Midbrain (tissue), 1 donor: Measurements from ENCODE around the gene DGLUCY.
"Not testable (repeated sequence)": the region's sequence is repeated elsewhere in the genome, so short reads cannot be mapped to it uniquely, and the experiment has no call there.

Source experiments
- DNase-seq: peaks from one replicate; lab custom pipeline; 2025; lab: John Stamatoyannopoulos, UW

DGLUCY gene

DNA sequence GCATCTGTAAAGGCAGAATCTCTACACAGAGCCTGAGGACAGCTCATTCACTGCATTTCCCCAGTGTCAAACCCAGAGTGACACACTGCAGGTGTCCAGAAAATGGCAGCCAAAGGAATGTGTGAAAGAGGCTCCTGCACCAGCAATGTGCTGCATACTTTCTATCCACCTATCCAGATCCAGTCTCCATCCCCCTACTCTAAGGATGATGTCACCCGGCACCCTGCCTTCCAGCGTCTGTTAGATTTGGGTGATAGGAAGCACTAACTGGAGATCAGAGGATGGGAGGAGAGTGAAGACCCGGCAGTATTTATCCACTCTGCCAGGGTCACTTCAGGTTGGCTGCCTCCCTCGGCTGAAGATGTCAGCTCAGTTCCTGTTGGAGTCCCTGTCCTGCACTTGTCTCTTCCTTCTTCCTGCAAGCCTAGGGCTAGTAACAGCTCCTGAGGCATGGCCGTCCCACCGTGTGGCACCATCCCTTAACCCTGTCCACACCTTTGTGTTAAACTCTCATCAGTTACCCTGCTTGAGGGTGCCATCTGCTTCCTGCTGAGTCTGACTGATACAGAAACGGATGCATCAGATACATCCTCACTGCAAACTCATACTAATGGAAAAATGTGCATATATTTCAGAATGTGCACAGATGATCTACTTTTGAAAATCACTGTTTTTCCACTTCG lies 143.6 kb downstream of the DGLUCY start:
- no peak for DNase-seq

DNA sequence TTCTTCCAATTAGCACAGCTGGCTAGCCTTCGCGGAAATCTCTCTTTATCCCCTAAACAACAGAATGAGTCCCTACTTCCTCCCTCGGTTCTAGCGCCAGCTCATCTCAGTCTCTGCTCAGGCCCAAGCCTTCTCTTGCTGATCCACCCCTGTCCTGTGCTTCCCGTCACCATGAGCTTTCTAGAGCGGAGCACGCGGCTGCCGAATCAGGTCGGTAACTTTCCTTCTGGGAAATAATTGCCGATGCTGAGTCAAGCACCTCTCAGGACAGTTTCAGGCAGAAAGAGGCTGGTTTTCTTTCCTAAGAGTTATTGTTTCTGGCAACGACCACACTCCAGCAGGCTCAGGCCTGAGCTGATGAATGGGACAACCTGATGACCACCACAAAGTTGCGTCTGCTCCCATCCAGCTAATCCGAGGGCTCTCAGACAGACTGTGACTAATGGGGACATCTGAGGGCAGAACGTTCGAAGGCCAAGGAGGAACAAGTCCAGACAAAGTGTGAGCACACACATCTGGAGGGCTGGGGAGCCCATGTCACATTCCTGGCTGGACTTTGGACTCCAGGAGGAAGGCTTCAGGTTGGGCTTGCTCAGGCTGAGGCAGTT lies 144.2 kb downstream of the DGLUCY start:
- no peak for DNase-seq

GRCh38 chr14:91258876-91259275 lies 145.0 kb downstream of the DGLUCY start:
- DNase-seq, result no peak

DNA sequence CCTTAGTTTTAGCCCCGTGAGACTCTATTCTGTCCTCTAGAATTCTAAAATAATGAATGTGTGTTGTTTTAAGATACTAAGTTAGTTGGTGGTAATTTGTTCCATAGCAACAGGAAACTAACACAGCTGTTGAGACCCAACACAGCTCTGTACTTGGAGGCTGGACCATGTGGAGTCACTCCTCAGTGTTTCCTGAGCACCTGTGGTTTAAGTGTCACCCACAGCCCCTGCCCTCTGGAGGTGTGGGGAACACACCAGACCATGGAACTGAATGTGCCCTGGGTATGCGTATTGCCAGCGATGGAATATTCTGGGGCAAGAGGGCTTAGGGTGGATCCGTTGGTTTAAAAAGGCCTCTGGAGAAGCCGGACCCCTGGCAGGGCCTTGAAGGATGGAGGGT lies 147.2 kb downstream of the DGLUCY start:
- no peak for DNase-seq

- no peak for DNase-seq
These were observed 148.2 kb downstream of the DGLUCY start for GRCh38 chr14:91261986-91262549.

DNA sequence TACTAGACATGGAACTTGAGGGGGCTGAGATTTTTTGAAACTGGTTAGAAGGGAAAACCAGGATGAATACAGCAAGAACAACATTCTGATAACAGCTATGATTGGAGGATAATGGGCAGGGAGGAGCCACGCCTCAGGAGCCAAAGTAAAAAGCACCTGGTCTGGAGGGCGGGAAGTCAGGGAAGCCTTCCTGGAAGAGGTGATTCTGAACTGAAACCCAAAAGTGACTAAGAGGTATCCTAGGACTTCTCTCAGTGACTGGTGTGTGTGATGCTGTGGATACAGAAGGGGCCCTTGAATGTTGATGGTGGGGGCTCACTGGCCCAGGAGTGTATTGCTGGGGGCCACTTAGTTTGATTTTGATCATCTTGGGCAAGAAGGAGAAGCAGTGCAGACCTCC lies 149.5 kb downstream of the DGLUCY start:
- DNase-seq, result no peak

DNA sequence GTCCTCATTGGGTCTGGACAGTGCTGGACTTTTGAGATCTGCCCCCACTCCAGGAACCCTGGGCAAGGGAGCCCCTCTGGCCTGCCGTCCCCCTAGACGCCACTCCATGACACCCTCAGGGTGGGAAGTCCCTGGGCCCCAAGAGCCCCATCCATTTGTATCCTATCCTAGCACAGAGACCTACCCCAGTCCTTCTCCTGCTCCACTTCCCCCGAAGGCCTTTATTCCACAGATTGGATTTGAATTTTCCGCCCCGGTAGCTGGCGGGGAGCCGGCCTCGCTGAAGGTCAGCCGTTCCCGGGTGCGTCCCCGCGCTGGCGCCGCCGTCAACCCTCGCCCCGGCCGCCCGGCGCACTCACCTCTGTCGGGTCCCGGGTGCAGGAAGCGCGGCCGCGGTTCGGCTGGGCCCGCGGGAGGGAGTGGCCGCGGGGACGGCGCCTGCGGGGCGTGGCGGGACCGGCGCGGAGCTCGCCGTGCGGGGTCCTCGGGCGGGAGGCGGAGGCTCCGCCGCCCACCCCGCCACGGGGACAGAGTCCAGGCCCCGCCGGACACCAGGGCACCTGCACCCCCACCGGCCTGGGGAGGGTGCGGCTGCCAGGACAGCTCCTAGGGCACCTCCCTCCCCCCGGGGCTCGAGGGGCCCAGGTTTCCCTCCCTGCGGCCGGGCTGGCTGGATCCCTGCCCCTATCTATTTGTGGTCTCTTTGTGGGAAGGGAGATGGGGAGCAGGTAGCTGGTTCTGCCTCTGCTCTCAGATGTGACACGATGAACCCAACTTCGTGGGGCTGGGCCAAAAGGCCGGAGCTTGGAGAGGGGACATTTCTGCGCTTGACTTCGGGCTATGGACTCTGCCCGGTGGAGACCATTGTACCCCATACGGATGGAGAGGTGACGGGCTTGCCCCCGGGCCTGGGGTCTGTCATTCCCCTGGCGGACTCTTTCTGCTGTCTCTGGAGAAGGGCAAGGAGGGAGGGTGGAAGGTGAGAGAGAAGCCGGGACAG lies 150.6 kb downstream of the DGLUCY start:
- no peak for DNase-seq

DNA sequence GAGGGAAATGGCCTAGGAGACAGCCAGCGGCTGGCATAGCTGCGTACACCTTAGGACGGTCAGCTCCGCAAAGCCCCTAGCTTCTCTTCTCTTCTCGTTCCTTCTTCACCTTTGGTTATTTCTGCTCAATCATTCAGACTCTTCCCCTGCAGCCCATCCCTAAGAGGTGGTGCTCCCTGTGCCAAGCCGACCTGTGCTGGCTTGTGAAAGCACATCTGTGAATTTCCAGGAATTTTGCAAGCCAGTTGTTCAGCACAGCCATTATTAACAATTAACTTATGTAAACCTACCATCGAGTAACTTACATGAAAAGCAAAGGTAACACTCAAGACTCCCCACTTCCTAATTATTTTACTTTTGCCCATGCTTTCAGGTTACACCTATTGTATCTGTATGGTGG lies 151.5 kb downstream of the DGLUCY start:
- no peak for DNase-seq

- not testable (repeated sequence) for DNase-seq
These were observed 152.4 kb downstream of the DGLUCY start for GRCh38 chr14:91266276-91266675.

DNA sequence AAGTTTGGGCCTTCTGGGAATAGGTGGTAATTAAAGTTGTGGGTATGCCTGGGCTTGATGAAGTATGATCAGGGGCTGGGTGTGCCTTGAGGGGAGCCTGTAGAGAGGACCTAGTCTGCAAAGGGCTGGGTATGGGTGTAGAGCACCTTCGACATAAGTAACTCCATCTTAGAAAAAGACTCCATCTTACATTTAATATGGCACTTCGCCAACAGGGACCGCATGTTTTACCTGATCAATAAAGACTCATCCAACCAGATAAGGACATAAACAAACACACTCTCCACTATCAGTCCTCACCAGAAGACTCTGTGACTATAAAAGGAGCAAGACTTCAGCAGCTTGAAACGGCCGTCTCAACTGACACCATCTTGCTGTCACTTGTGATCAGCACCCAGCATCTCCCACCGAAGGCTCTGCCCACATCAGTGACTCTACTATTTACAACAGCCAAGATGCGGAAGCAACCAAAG lies 154.1 kb downstream of the DGLUCY start:
- no peak for DNase-seq

GRCh38 chr14:91269076-91269991 lies 155.5 kb downstream of the DGLUCY start:
- DNase-seq, result peak; percentile 33

GRCh38 chr14:91270188-91270587 lies 156.3 kb downstream of the DGLUCY start:
- no peak for DNase-seq

- DNase-seq, result no peak
These were observed 156.7 kb downstream of the DGLUCY start for GRCh38 chr14:91270619-91271018.

DNA sequence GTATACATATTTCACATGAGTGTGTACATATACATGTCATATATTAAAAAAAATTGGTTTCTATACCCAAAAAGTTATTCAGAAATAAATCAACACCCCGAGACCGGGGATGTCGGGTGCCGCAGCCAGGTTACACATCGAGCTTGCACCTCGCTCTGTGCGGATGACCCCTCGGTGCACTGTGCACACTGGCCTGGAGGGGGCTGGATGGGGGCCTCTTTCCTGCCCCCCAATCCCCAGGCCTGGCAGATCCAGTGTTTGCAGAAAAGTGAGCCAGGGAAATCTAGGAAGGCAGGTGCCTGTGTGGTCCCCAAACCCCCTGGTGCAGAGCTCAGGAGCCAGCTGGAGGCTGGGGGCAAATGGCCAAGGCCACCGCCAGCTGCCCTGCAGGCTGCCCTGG lies 157.8 kb downstream of the DGLUCY start:
- no peak for DNase-seq

- DNase-seq, result no peak
These were observed 158.7 kb downstream of the DGLUCY start for GRCh38 chr14:91272341-91273272.

DNA sequence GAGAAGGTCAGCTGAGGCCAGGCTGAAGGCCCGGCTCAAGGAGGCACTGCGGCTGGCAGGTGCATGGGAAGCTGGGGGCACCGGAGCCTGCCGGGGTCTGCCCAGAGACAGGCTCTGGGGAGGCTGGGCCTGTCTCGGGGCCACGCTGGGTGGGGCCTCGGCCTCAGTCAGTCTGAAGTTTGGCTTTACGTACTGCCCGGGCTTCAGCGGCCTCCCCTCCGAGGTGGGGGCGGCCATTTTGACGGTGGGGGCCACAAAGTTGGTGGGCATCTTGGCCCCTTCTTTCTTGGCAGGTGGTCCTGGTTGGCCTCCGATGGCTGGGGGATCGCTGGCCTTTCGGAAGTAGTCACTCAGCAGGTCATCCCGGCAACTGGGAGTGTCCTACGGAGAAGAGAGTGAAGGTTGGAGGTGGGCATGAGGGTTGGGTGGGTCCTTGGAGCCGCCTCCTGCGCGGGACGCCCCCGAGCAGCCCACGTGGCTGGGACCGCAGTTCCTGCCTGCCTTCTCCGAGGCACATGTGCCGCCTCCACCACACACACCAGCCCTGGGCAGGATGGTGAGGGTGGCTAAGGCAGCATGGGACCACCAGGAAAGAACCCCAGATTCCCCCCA lies 159.5 kb downstream of the DGLUCY start:
- DNase-seq, result no peak

DNA sequence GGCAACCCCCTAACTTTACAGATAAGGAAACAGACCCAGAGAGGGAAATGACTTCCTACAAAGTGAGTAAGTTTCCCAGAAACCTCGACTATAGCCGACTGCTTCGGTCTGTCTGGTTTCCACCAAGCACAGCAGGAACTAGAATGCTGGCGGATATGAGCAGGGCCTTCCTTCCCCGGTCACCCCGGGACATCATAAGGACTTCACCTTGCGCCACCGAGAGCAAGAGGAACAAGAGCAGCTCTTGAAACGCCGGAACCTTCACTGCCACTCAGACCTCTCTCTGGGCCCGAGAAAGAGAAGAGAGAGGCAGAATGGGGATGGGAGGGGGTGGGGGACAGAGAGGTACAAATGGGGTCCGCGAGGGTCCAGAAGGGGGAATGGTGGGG lies 160.0 kb downstream of the DGLUCY start:
- DNase-seq, result no peak

GRCh38 chr14:91274796-91275195 lies 160.9 kb downstream of the DGLUCY start:
- no peak for DNase-seq
